GM12875 (cell line): ENCODE data around the gene TCHP.

Source experiments
- H3K4me3 ChIP-seq: one replicate; pipeline ENCODE4 v1.5.1; 2011; ENCODE audit warnings: low read depth, low read length, control low read depth
- TF ChIP-seq, protein P1 (sequence below): IDR thresholded peaks from 2 replicates; pipeline ENCODE4 v1.5.1; 2011; ENCODE audit warnings: low read depth, mild to moderate bottlenecking, control low read depth, inconsistent platforms, low read length, moderate library complexity, borderline replicate concordance; ENCODE audit not compliant: insufficient read depth

TCHP gene

DNA sequence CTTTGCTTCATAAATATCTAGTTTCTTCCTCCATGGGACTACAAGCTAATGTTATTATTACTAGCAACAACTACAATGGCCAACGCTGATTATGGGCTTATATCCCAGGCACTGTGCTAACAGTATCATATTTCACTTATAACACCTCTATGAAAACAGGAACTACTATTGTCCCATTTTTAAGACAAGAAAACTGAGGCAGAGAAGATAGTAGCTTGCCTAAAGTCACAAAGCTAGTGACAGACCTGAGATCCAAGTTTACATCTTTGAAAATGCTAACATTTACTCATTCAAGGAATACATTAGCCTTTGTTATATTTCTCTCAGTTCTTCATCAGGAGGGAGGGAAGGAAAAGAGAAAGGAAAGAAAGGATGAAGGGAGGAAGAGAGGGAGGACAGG lies 63.3 kb downstream of the TCHP start:
- no peak overlapping the region for H3K4me3 ChIP-seq
- TF ChIP-seq, protein P1, sequence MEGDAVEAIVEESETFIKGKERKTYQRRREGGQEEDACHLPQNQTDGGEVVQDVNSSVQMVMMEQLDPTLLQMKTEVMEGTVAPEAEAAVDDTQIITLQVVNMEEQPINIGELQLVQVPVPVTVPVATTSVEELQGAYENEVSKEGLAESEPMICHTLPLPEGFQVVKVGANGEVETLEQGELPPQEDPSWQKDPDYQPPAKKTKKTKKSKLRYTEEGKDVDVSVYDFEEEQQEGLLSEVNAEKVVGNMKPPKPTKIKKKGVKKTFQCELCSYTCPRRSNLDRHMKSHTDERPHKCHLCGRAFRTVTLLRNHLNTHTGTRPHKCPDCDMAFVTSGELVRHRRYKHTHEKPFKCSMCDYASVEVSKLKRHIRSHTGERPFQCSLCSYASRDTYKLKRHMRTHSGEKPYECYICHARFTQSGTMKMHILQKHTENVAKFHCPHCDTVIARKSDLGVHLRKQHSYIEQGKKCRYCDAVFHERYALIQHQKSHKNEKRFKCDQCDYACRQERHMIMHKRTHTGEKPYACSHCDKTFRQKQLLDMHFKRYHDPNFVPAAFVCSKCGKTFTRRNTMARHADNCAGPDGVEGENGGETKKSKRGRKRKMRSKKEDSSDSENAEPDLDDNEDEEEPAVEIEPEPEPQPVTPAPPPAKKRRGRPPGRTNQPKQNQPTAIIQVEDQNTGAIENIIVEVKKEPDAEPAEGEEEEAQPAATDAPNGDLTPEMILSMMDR: no peak

DNA sequence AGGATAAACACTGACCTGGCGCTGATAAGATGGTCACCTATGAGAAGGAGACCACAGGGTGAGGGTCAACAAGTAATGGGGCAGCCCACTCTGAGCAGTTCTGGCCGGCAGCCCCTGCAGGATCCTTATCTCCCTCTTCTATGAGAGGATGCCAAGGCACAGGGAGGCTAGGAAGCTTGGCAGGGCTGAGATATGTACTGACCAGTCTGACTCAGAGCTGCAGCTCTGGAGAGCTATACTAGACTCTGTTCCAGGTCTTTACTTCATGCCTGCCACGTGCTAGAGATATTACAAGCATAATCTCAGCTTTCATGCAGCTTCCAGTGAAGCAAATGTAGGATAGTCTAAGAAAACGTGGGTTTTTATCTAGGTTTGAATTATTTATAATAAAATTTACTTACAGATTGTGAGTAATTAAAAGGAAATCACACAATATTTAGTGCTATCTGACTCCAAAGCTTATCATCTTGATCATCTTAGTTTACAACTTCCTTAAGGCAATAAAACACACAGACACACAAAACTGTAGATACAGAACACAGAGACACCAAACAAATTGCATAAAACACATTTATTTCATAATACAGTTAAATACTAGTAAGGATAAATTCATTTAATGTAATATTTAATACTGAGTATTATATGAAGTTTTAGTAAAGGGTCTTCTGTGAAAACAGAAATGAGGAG lies 63.8 kb downstream of the TCHP start:
- TF ChIP-seq, protein P1: no peak

DNA sequence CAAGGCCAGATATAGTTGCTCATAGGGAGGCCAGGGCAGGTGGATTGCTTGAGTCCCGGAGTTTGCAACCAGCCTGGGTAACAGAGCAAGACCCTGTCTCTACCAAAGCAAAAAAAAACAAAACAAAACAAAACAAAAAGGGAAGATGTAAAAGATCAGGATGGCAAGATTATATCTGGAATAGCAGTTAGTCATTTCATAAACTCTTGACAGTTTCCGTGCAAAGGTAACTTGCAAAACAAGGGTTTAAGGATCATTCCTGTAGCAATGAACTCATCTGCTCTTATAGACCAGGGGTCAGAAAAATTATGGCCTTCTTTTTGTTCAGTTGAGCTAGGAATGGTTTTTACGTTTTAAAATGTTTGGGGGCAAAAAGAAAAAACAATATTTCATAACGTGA lies 66.5 kb downstream of the TCHP start:
- H3K4me3 ChIP-seq: no peak overlapping the region
- TF ChIP-seq, protein P1: no peak

More for the DNA sequence above, 63.8 kb downstream of the TCHP start:
- no peak overlapping the region for H3K4me3 ChIP-seq

DNA sequence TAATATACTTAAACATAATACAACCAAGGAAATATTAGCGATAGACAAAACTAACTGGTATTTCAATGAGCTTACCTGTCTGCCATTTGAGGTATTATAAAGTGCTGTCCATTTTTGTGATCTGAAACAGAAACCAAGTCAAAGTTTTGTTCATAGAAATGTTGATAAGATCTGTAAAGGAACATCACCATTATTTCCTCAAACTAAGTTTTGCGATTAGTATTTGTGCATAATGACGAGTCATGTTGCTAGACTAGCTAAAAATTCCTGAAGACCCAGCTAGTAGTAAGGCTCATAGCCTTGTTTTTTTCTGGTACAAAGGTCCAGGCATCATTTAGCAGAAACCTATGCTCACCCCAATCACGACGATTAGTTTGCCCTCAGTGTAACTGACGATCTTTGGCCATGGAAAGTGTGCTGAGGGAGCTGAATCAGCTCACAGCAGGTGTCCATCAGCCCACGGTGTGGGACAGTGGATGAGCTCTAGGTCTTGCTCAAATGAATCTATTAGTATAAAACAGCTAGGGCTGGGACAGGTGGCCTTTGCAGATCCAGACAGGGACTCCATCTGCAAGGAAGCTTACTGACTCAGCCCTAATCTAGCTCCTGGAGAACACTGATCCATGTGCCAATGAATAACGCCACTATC lies 67.4 kb downstream of the TCHP start:
- H3K4me3 ChIP-seq: no peak overlapping the region
- TF ChIP-seq, protein P1: no peak
